Measurements from ENCODE around the gene INPP5E. TPM values are rescaled to one million over a fixed set of nuclear protein-coding genes. Genes with fewer than 3 reads are reported as not detected.

The INPP5E gene
- total RNA-seq, 1 donor from 2014 or later, result 9.8 TPM

- TF ChIP-seq CTCF (IDR thresholded peaks at IDR 0.05), result no peak
- intact Hi-C loops (cut with DNase I), result no loop called here
- H3K4me3 ChIP-seq, result no peak overlapping the region
- no peaks in the 10 kb centered on the region for H3K27me3 ChIP-seq
- no peak for DNase-seq (ENCODE audit: extremely low spot score in 2 of 2)
- H3K27ac ChIP-seq, result no peak overlapping the region
- H3K4me1 ChIP-seq, result peaks cover 32% of the 10 kb centered on the region
- no peaks in the 10 kb centered on the region for H3K9me3 ChIP-seq
- peaks cover 0 to 38% of the 10 kb centered on the region in 2 donors for H3K36me3 ChIP-seq
These were observed 5.6 kb downstream of the INPP5E start for GRCh38 chr9:136433849-136434579.

DNA sequence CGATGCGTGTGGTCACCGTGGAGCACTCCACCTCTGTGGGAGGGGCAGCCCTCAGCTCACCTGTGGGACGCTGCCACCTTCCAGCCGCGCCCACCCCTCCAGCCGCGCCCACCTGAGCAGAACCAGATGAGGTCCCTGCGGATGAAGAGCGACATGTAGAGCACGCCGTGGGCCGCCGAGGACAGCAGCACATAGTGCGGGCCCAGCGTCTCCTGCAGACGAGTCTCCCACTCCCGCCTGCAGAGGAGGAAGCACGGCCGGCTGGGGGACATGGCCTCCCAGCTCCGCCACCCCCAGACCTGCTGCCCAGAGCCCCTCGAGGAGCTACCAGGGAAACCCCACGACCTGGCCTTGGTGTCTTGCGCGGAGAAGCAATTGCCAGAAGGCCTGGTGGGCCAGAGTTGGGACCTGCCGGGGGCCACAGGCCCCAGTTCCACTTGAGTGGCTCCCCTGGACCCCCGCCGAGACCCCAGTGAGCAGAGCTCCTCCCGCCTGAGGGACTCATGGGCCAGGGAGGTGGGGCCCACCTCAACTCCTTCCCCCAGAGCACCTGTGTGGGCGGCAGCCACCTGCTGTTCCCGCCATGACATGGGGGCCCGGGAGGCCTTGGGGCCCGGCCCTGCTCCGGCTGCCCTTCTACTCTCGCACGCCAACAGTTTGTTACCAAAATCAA, 6.5 kb downstream of the INPP5E start:
- intact Hi-C loops (cut with DNase I), result no loop called here
- no peak for DNase-seq (ENCODE audit: extremely low spot score in 2 of 2)
- TF ChIP-seq POLR2A (IDR thresholded peaks at IDR 0.05) (no peak), CTCF (IDR thresholded peaks at IDR 0.05) (no peak), POLR2AphosphoS5 (IDR thresholded peaks at IDR 0.05; ENCODE audit: insufficient read depth in 1 of 2, low read depth in 1 of 2) (no peak)
- no peak overlapping the region for H3K27ac ChIP-seq
- peaks cover 0 to 41% of the 10 kb centered on the region in 2 donors for H3K36me3 ChIP-seq
- H3K4me1 ChIP-seq, result peaks cover 25% of the 10 kb centered on the region
- H3K9me3 ChIP-seq, result no peaks in the 10 kb centered on the region
- no peak overlapping the region for H3K4me3 ChIP-seq
- no peaks in the 10 kb centered on the region for H3K27me3 ChIP-seq

DNA sequence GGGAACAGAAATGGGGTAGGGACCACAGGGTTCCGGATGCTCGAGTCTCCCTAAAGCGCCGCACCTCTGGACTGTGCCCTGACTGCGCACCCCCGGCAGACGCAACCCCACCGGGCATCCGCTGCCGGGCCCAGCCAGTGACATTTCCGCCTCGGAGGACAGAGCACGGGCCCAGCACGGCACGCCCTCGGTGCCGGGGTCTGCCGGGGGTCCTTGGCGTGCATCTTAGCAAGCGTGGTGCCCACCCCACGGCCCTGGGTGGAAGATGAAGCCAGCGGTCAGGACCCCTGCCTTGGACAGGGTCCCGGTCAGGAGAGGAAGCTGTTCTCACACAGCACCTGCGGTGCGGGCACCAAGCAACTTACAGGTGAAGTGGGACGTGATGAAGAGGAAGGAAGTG, 7.1 kb downstream of the INPP5E start:
- DNase-seq (ENCODE audit: extremely low spot score in 2 of 2), result no peak
- TF ChIP-seq CTCF (IDR thresholded peaks at IDR 0.05) (no peak), POLR2A (IDR thresholded peaks at IDR 0.05) (no peak), POLR2AphosphoS5 (IDR thresholded peaks at IDR 0.05; ENCODE audit: insufficient read depth in 1 of 2, low read depth in 1 of 2) (no peak)
- H3K36me3 ChIP-seq, result peaks cover 0 to 41% of the 10 kb centered on the region in 2 donors
- intact Hi-C loops (cut with DNase I), result no loop called here
- H3K4me3 ChIP-seq, result no peak overlapping the region
- H3K9me3 ChIP-seq, result no peaks in the 10 kb centered on the region
- no peaks in the 10 kb centered on the region for H3K27me3 ChIP-seq
- peaks cover 19% of the 10 kb centered on the region for H3K4me1 ChIP-seq
- no peak overlapping the region for H3K27ac ChIP-seq

GRCh38 chr9:136431782-136432350, 7.8 kb downstream of the INPP5E start:
- no peaks in the 10 kb centered on the region for H3K27me3 ChIP-seq
- no peak overlapping the region for H3K4me3 ChIP-seq
- no peak overlapping the region for H3K27ac ChIP-seq
- intact Hi-C loops (cut with DNase I), result no loop called here
- no peaks in the 10 kb centered on the region for H3K9me3 ChIP-seq
- no peak for DNase-seq (ENCODE audit: extremely low spot score in 2 of 2)
- peaks cover 12% of the 10 kb centered on the region for H3K4me1 ChIP-seq
- peaks cover 0 to 41% of the 10 kb centered on the region in 2 donors for H3K36me3 ChIP-seq
- TF ChIP-seq POLR2AphosphoS5 (IDR thresholded peaks at IDR 0.05; ENCODE audit: insufficient read depth in 1 of 2, low read depth in 1 of 2), result no peak
- no peak for TF ChIP-seq CTCF (IDR thresholded peaks at IDR 0.05)
- TF ChIP-seq POLR2A (IDR thresholded peaks at IDR 0.05), result no peak

Data from vagina (tissue), 2 donors.